Panc1 (cell line): ENCODE measurements around the gene SMC3. TPM values are rescaled to one million over a fixed set of nuclear protein-coding genes. Genes with fewer than 3 reads are reported as not detected.

Experiments used
- total RNA-seq: library from RNA; stranded (reverse); gene quantifications from one replicate; pipeline ENCODE4 v1.2.1, GENCODE V29; 2021; ENCODE audit not compliant: unreplicated experiment

SMC3 gene
- total RNA-seq, 1 experiment from 2014 or later: 71.2 TPM

Other genes starting within 250 kb of the SMC3 start
- 30.1 TPM for gene DUSP5, start 69.8 kb upstream of the SMC3 start, total RNA-seq
- 0.10 TPM for gene RBM20, start 76.6 kb downstream of the SMC3 start, total RNA-seq